Naive thymus-derived CD8-positive, alpha-beta T cell (primary cell): Measurements from ENCODE around the gene URB1. TPM values are rescaled to one million over a fixed set of nuclear protein-coding genes. Genes with fewer than 3 reads are reported as not detected.
A peak's percentile ranks its signal among the peaks of the same experiment; 100 is the strongest.
"Not testable (repeated sequence)": the region's sequence is repeated elsewhere in the genome, so short reads cannot be mapped to it uniquely, and the experiment has no call there.

Experiments
- ATAC-seq, 2 donors: fragments of 150-1000 bp; cut with Tn5 transposase in 1 of 2; sonication (Bioruptor Pico), chemical (Tn5 transposase) in 1 of 2; 1 replicate in 1 of 2; 2 replicates in 1 of 2; pipeline ENCODE4 v1.10.0; 2021; ENCODE audit warnings: mild to moderate bottlenecking in 2 of 2, moderate library complexity in 2 of 2
- POLR2A ChIA-PET: fragments of 350-600 bp; sonication (Branson Sonifier 250); formaldehyde crosslinking; loops from one replicate; lab custom pipeline; 2021; ENCODE audit warnings: antibody characterized with exemption; lab: Charles Lee
- DNase-seq, 10 donors: peaks; one replicate each; pipeline versions ENCODE4 v3.0.0 to v3.0.0-alpha.2; 2020 to 2022
- H3K27ac Mint-ChIP-seq, 10 donors: one replicate each; pipeline ENCODE4 v1.8.0; 2020 to 2022; ENCODE audit warnings: mild to moderate bottlenecking in 10 of 10, mixed read lengths in 10 of 10, moderate library complexity in 4 of 10, inconsistent platforms in 1 of 10
- H3K27me3 Mint-ChIP-seq, 5 donors: one replicate each; pipeline ENCODE4 v1.8.0; 2021 to 2022; ENCODE audit warnings: mixed read lengths in 5 of 5
- H3K36me3 Mint-ChIP-seq, 3 donors: one replicate each; pipeline ENCODE4 v1.8.0; 2020 to 2022; ENCODE audit warnings: mixed read lengths in 3 of 3, mild to moderate bottlenecking in 2 of 3, inconsistent platforms in 1 of 3
- H3K4me1 Mint-ChIP-seq, 4 donors: one replicate each; pipeline ENCODE4 v1.8.0; 2021 to 2022; ENCODE audit warnings: mixed read lengths in 4 of 4
- H3K4me3 Mint-ChIP-seq, 10 donors: one replicate each; pipeline ENCODE4 v1.8.0; 2020 to 2022; ENCODE audit warnings: mild to moderate bottlenecking in 10 of 10, mixed read lengths in 10 of 10, moderate library complexity in 6 of 10, inconsistent platforms in 1 of 10
- H3K9me3 Mint-ChIP-seq, 9 donors: one replicate each; pipeline ENCODE4 v1.8.0; 2020 to 2022; ENCODE audit warnings: mixed read lengths in 9 of 9, mild to moderate bottlenecking in 3 of 9, inconsistent platforms in 1 of 9, moderate library complexity in 1 of 9
- polyA plus RNA-seq, 3 donors: library from polyadenylated mRNA; unstranded; fragments of 300-500 nt; fragmentation: Illumina TruSeq; gene quantifications; one replicate each; pipeline ENCODE4 v1.2.3, GENCODE V29; 2021
- total RNA-seq, 8 experiments: library from RNA in 2 of 8; stranded (reverse) in 2 of 8; gene quantifications; one replicate each; pipeline ENCODE4 v1.2.3 and lab custom pipeline; 2021 to 2026

URB1 gene
- total and polyA plus RNA-seq, 5 experiments from 2014 or later: 2.2 to 22.7 (median 5.6) TPM

GRCh38 chr21:32406405-32406804, 13.6 kb upstream of the URB1 start:
- H3K27me3 Mint-ChIP-seq: no peaks in the 10 kb centered on the region
- POLR2A ChIA-PET: no interaction called here
- no peak overlapping the region for H3K4me3 Mint-ChIP-seq
- peaks cover 17 to 45% (median 37%) of the 10 kb centered on the region in 4 donors for H3K4me1 Mint-ChIP-seq
- ATAC-seq: no peak
- H3K27ac Mint-ChIP-seq: peak overlapping the region in 1 of 10 donors; percentile 40
- no peaks in the 10 kb centered on the region for H3K36me3 Mint-ChIP-seq
- no peaks in the 10 kb centered on the region for H3K9me3 Mint-ChIP-seq
- DNase-seq: no peak

GRCh38 chr21:32403201-32403777, 10.5 kb upstream of the URB1 start:
- peak overlapping the region in 4 of 10 donors; percentile 14 to 66 (median 50) for H3K27ac Mint-ChIP-seq
- POLR2A ChIA-PET: interaction anchor here (1.6 to 1.9 kb wide), 2 partner anchors 9 to 166 kb away, joined by 8 to 9 read pairs; partner anchors contain the start of gene EVA1C

GRCh38 chr21:32393677-32394001, 827 bp upstream of the URB1 start:
- DNase-seq (no peak), ATAC-seq (no peak)
- H3K4me3 Mint-ChIP-seq: peak overlapping the region; percentile 81 to 91 (median 86)
- peaks cover 22 to 48% (median 44%) of the 10 kb centered on the region in 4 donors for H3K4me1 Mint-ChIP-seq
- peaks cover 0 to 15% (median 0%) of the 10 kb centered on the region in 3 donors for H3K36me3 Mint-ChIP-seq
- H3K27ac Mint-ChIP-seq: peak overlapping the region in 9 of 10 donors; percentile 69 to 93 (median 87)
- H3K9me3 Mint-ChIP-seq: no peaks in the 10 kb centered on the region
- POLR2A ChIA-PET: interaction anchor here (0.7 to 2.5 kb wide), 3 partner anchors 18 to 176 kb away, joined by 3 to 18 read pairs (median 15); partner anchors contain the start of gene EVA1C
- H3K27me3 Mint-ChIP-seq: peaks cover 0 to 14% (median 0%) of the 10 kb centered on the region in 5 donors

More at GRCh38 chr21:32403201-32403777, 10.5 kb upstream of the URB1 start:
- ATAC-seq (peak; percentile 74 to 87), DNase-seq (peak; percentile 35 to 78 (median 57))
- peaks cover 0 to 13% (median 0%) of the 10 kb centered on the region in 5 donors for H3K27me3 Mint-ChIP-seq
- peaks cover 5 to 21% (median 15%) of the 10 kb centered on the region in 4 donors for H3K4me1 Mint-ChIP-seq
- H3K36me3 Mint-ChIP-seq: no peaks in the 10 kb centered on the region
- H3K9me3 Mint-ChIP-seq: no peaks in the 10 kb centered on the region
- no peak overlapping the region for H3K4me3 Mint-ChIP-seq

GRCh38 chr21:32392299-32392879, 423 bp downstream of the URB1 start:
- Mint-ChIP-seq H3K27me3 (peaks cover 0 to 5% (median 0%) of the 10 kb centered on the region in 5 donors), H3K36me3 (peaks cover 0 to 22% (median 4%) of the 10 kb centered on the region in 3 donors), H3K4me1 (peaks cover 28 to 59% (median 54%) of the 10 kb centered on the region in 4 donors), H3K27ac (peak overlapping the region; percentile 34 to 88 (median 76)), H3K4me3 (peak overlapping the region; percentile 81 to 91 (median 88)), H3K9me3 (no peaks in the 10 kb centered on the region)
- POLR2A ChIA-PET: interaction anchor here (0.6 to 2.5 kb wide), 7 partner anchors 8 to 1180 kb away, joined by 3 to 18 read pairs (median 3); partner anchors contain the start of genes CFAP298 and EVA1C
- DNase-seq (peak in 1 of 10 donors; percentile 15), ATAC-seq (peak in 1 of 2 donors; percentile 52)

- no peak for ATAC-seq
- POLR2A ChIA-PET: interaction anchor here (0.8 to 2.5 kb wide), 4 partner anchors 8 to 221 kb away, joined by 3 to 18 read pairs (median 12); partner anchors contain the start of genes CFAP298 and EVA1C
- H3K36me3 Mint-ChIP-seq: peaks cover 0 to 27% (median 4%) of the 10 kb centered on the region in 3 donors
- DNase-seq: no peak
- H3K4me3 Mint-ChIP-seq: peak overlapping the region; percentile 81 to 91 (median 88)
- H3K27ac Mint-ChIP-seq: peak overlapping the region in 5 of 10 donors; percentile 23 to 86 (median 52)
- H3K4me1 Mint-ChIP-seq: peaks cover 30 to 65% (median 59%) of the 10 kb centered on the region in 4 donors
- peaks cover 0 to 5% (median 0%) of the 10 kb centered on the region in 5 donors for H3K27me3 Mint-ChIP-seq
- H3K9me3 Mint-ChIP-seq: no peaks in the 10 kb centered on the region
Measured at GRCh38 chr21:32391755-32392154, 1.1 kb downstream of the URB1 start.

- Mint-ChIP-seq H3K4me1 (peaks cover 31 to 69% (median 64%) of the 10 kb centered on the region in 4 donors), H3K27ac (peak overlapping the region in 1 of 10 donors; percentile 47), H3K36me3 (peaks cover 0 to 31% (median 4%) of the 10 kb centered on the region in 3 donors), H3K4me3 (peak overlapping the region in 4 of 10 donors; percentile 3 to 34 (median 16))
- POLR2A ChIA-PET, H3K27me3 Mint-ChIP-seq, H3K9me3 Mint-ChIP-seq, DNase-seq, ATAC-seq: not testable (repeated sequence)
Measured at GRCh38 chr21:32390537-32391224, 2.1 kb downstream of the URB1 start.

- H3K4me1 Mint-ChIP-seq: peaks cover 31 to 72% (median 65%) of the 10 kb centered on the region in 4 donors
- peak overlapping the region in 4 of 10 donors; percentile 12 to 63 (median 48) for H3K27ac Mint-ChIP-seq
- POLR2A ChIA-PET: no interaction called here
- H3K27me3 Mint-ChIP-seq: no peaks in the 10 kb centered on the region
- ATAC-seq: no peak
- H3K9me3 Mint-ChIP-seq: no peaks in the 10 kb centered on the region
- peak overlapping the region in 7 of 10 donors; percentile 2 to 75 (median 31) for H3K4me3 Mint-ChIP-seq
- peaks cover 4 to 43% (median 5%) of the 10 kb centered on the region in 3 donors for H3K36me3 Mint-ChIP-seq
- DNase-seq: no peak
Measured at GRCh38 chr21:32389337-32390015, 3.3 kb downstream of the URB1 start.

- POLR2A ChIA-PET: no interaction called here
- ATAC-seq (no peak), DNase-seq (no peak)
- no peak overlapping the region for H3K4me3 Mint-ChIP-seq
- H3K4me1 Mint-ChIP-seq: peaks cover 28 to 64% (median 56%) of the 10 kb centered on the region in 4 donors
- no peaks in the 10 kb centered on the region for H3K9me3 Mint-ChIP-seq
- H3K27me3 Mint-ChIP-seq: no peaks in the 10 kb centered on the region
- peaks cover 5 to 55% (median 5%) of the 10 kb centered on the region in 3 donors for H3K36me3 Mint-ChIP-seq
- peak overlapping the region in 4 of 10 donors; percentile 8 to 35 (median 22) for H3K27ac Mint-ChIP-seq
Measured at GRCh38 chr21:32388306-32388705, 4.5 kb downstream of the URB1 start.

DNA sequence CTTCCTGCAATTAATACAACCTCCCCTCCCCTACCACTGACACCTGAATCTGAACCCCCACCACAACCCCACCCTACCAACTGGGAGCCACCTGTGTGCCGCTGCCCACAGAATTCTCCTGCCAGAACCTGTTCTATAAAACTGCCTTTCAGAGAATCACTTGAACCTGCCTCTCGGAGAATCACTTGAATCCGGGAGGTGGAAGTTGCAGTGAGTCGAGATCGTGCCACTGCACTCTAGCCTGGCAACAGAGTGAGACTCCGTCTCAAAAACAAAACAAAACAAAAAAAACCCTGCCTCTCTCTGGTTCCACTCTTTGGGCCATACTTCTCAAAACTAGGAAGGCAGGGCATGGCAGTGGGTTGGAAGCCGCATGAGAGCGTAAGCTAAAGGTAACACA, 5.7 kb downstream of the URB1 start:
- Mint-ChIP-seq H3K4me1 (peaks cover 28 to 62% (median 49%) of the 10 kb centered on the region in 4 donors), H3K36me3 (peaks cover 5 to 66% (median 10%) of the 10 kb centered on the region in 3 donors), H3K4me3 (no peak overlapping the region), H3K27me3 (no peaks in the 10 kb centered on the region), H3K9me3 (no peaks in the 10 kb centered on the region), H3K27ac (peak overlapping the region in 1 of 10 donors; percentile 59)
- POLR2A ChIA-PET: no interaction called here
- ATAC-seq: no peak
- no peak for DNase-seq

GRCh38 chr21:32386195-32386870, 6.5 kb downstream of the URB1 start:
- no peak for DNase-seq
- Mint-ChIP-seq H3K27me3 (no peaks in the 10 kb centered on the region), H3K36me3 (peaks cover 5 to 74% (median 10%) of the 10 kb centered on the region in 3 donors), H3K27ac (peak overlapping the region in 4 of 10 donors; percentile 27 to 49 (median 34)), H3K9me3 (no peaks in the 10 kb centered on the region), H3K4me1 (peaks cover 25 to 54% (median 41%) of the 10 kb centered on the region in 4 donors), H3K4me3 (no peak overlapping the region)
- ATAC-seq: no peak
- POLR2A ChIA-PET: no interaction called here

- POLR2A ChIA-PET: interaction anchor here (0.8 kb wide), 1 partner anchor 8 kb away, joined by 3 read pairs; no protein-coding TSS in a partner anchor
- Mint-ChIP-seq H3K4me3 (peak overlapping the region in 1 of 10 donors; percentile 56), H3K9me3 (no peaks in the 10 kb centered on the region), H3K27ac (no peak overlapping the region), H3K36me3 (peaks cover 5 to 86% (median 10%) of the 10 kb centered on the region in 3 donors), H3K27me3 (no peaks in the 10 kb centered on the region), H3K4me1 (peaks cover 14 to 33% (median 22%) of the 10 kb centered on the region in 4 donors)
- ATAC-seq (no peak), DNase-seq (no peak)
Measured at GRCh38 chr21:32383812-32384211, 9.0 kb downstream of the URB1 start.
